ENCODE measurements around the gene EGFLAM.

GRCh38 chr5:38455796-38456330 lies 197.5 kb downstream of the EGFLAM start:
- TF ChIP-seq POLR2A (IDR thresholded peaks at IDR 0.05) = no peak
- TF ChIP-seq, protein P1, sequence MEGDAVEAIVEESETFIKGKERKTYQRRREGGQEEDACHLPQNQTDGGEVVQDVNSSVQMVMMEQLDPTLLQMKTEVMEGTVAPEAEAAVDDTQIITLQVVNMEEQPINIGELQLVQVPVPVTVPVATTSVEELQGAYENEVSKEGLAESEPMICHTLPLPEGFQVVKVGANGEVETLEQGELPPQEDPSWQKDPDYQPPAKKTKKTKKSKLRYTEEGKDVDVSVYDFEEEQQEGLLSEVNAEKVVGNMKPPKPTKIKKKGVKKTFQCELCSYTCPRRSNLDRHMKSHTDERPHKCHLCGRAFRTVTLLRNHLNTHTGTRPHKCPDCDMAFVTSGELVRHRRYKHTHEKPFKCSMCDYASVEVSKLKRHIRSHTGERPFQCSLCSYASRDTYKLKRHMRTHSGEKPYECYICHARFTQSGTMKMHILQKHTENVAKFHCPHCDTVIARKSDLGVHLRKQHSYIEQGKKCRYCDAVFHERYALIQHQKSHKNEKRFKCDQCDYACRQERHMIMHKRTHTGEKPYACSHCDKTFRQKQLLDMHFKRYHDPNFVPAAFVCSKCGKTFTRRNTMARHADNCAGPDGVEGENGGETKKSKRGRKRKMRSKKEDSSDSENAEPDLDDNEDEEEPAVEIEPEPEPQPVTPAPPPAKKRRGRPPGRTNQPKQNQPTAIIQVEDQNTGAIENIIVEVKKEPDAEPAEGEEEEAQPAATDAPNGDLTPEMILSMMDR (IDR thresholded peaks at IDR 0.05) = no peak

Measured in testis (tissue), 2 donors.